ENCODE measurements around the gene TUFT1.
A peak's percentile ranks its signal among the peaks of the same experiment; 100 is the strongest.

DNA sequence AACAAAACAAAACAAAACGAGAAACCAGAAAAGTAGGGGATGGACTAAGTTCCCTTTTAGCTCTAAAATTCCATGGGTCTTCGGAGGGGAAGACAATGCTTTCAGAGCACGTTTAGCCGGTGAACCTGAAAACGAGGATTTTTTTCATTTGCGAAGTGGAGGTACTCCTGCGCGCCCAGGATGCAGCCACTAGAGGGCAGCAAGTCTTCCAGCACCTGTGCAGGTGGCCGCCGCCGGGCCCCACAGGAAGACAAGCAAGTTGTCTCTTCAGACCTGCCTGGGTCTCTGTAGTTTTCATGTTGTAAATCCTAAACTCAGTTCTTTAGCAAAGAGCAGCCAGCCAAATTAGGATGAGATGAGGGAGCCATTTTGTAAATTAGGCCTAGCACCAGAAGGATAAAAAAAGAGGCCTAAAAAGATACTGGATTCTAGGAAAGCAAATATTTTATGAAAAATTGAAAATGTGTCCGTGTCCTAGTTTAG is 54.1 kb downstream of the TUFT1 start:
- TF ChIP-seq, protein P1, sequence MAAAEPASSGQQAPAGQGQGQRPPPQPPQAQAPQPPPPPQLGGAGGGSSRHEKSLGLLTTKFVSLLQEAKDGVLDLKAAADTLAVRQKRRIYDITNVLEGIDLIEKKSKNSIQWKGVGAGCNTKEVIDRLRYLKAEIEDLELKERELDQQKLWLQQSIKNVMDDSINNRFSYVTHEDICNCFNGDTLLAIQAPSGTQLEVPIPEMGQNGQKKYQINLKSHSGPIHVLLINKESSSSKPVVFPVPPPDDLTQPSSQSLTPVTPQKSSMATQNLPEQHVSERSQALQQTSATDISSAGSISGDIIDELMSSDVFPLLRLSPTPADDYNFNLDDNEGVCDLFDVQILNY (CRISPR knock-in tag; IDR thresholded peaks at IDR 0.05): no peak
- TF ChIP-seq RAD21 (CRISPR knock-in tag; conservative IDR thresholded peaks at IDR 0.05 in 1 of 2, IDR thresholded peaks at IDR 0.05 in 1 of 2): peak; percentile 59 to 81

Data from K562 (cell line).